Spinal cord (tissue), 10 donors: ENCODE measurements around the gene RTN4RL2. TPM values are rescaled to one million over a fixed set of nuclear protein-coding genes. Genes with fewer than 3 reads are reported as not detected.
A peak's percentile ranks its signal among the peaks of the same experiment; 100 is the strongest.
"Not testable (repeated sequence)": the region's sequence is repeated elsewhere in the genome, so short reads cannot be mapped to it uniquely, and the experiment has no call there.

Experiments used
- DNase-seq, 6 donors: peaks; one replicate each; pipeline versions ENCODE4 v3.0.0 to v3.0.0-alpha.2; 2013 to 2015; ENCODE audit warnings: low spot score in 6 of 6, low read depth in 4 of 6
- H3K27ac ChIP-seq: one replicate; pipeline ENCODE4 v1.5.1; 2013; ENCODE audit warnings: low read depth, low read length, control low read depth
- H3K27me3 ChIP-seq: one replicate; pipeline ENCODE4 v1.6.1; 2013; ENCODE audit warnings: low read length; ENCODE audit not compliant: control insufficient read depth, insufficient read depth
- H3K36me3 ChIP-seq: one replicate; pipeline ENCODE4 v1.6.1; 2013; ENCODE audit warnings: low read length; ENCODE audit not compliant: control insufficient read depth, insufficient read depth
- H3K4me1 ChIP-seq: one replicate; pipeline ENCODE4 v1.6.1; 2013; ENCODE audit warnings: low read length; ENCODE audit not compliant: control insufficient read depth, insufficient read depth
- H3K4me3 ChIP-seq: one replicate; pipeline ENCODE4 v1.5.1; 2013; ENCODE audit warnings: low read depth, low read length, control low read depth
- H3K9me3 ChIP-seq: one replicate; pipeline ENCODE4 v1.6.1; 2013; ENCODE audit warnings: low read length; ENCODE audit not compliant: control insufficient read depth, insufficient read depth
- WGBS: methylation state at CpG from one replicate; pipeline ENCODE4 v1.1.5; 2013; ENCODE audit warnings: missing lambda C conversion rate; ENCODE audit not compliant: insufficient coverage; 5-methylcytosine and 5-hydroxymethylcytosine counted together
- polyA plus RNA-seq, 2 donors: library from polyadenylated mRNA; unstranded; fragments of 120-200 nt; gene quantifications; one replicate each; pipeline ENCODE4 v1.2.1, GENCODE V29; 2013; ENCODE audit not compliant: insufficient read length in 2 of 2
- total RNA-seq, 2 donors: library from RNA; depleted of rRNA in 1 of 2; stranded (reverse); fragments of 120-200 nt in 1 of 2; fragments of >200 nt in 1 of 2; gene quantifications; one replicate each; pipeline versions ENCODE4 v1.2.3 to v1.2.4, GENCODE V29; 2013 to 2014
- donor health status: healthy.

The RTN4RL2 gene
- total and polyA plus RNA-seq, 4 donors: 0.59 to 10.9 (median 2.9) TPM

GRCh38 chr11:57444362-57445121, 15.8 kb upstream of the RTN4RL2 start:
- WGBS: 89% methylated on average over 6 of the region's 9 CpGs
- Histone ChIP-seq H3K4me3 (no peak overlapping the region), H3K9me3 (no peaks in the 10 kb centered on the region), H3K27me3 (no peaks in the 10 kb centered on the region), H3K36me3 (no peaks in the 10 kb centered on the region), H3K4me1 (no peaks in the 10 kb centered on the region), H3K27ac (no peak overlapping the region)
- DNase-seq: no peak

DNA sequence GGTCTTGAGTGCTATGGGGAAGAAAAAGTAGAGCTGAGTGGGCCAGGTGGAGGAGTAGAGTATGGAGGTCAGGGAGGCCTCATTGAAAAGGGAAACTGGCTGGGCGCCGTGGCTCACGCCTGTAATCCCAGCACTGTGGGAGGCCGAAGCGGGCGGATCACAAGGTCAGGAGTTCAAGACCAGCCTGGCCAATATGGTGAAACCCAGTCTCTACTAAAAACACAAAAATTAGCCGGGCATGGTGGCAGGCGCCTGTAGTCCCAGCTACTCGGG, 15.3 kb upstream of the RTN4RL2 start:
- no CpG with 5 or more reads among the region's 9 CpGs for WGBS
- H3K4me3 ChIP-seq, H3K4me1 ChIP-seq, DNase-seq, H3K27ac ChIP-seq, H3K9me3 ChIP-seq, H3K27me3 ChIP-seq, H3K36me3 ChIP-seq: not testable (repeated sequence)

DNA sequence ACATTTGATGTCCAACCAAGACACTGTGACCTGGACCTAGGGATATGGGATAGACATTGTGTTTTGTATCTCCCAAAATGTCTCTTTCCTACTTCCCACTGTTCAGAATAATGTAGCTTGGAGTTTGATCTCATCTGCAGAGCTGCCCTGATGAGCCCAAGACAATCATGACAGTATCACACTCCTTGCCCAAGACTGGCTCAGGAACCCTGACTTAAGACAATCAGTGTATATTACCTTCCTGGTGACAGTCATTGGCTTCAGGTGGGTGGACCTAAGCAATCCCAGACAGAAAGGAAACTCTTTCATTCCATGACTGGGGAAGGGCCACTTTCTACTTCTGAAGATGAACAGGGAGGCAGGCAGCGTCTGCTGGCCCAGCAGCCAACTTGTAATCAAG, 14.3 kb upstream of the RTN4RL2 start:
- 91% methylated on average over 1 of the region's 1 CpG for WGBS
- H3K27me3 ChIP-seq: no peaks in the 10 kb centered on the region
- DNase-seq: no peak

DNA sequence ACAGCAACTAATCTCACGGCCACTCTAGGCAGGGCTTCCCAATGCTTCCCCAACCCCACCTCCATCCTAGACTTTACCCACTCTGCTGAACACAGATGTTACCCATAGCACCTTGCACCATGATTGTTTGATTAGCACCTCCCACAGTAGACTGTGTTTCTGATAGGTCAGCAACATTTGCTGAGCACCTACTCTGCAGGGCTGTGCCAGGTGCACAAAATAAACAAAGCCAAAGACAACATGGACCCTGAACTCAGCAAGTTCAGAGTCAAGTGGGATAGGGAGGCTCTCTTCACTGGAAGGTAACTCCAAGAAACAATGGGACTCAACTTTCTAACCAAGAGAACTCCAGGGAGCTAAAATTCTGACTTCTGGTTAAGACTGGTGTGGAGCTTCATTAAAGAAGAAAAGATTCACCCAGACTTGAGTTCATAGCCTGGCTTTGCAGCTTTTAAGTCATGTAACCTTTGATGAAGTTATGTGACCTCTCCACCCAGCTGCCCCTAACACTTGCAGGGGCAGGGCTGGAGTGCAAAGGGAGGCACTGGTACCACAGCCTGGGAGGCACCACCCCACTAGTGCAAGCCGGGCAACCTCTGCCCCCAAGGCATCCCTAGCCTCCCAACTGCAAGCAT, 6.7 kb upstream of the RTN4RL2 start:
- Histone ChIP-seq H3K4me3 (no peak overlapping the region), H3K4me1 (peaks cover 20% of the 10 kb centered on the region), H3K9me3 (no peaks in the 10 kb centered on the region), H3K36me3 (no peaks in the 10 kb centered on the region), H3K27ac (no peak overlapping the region), H3K27me3 (peaks cover 27% of the 10 kb centered on the region)
- WGBS: 76% methylated on average over 2 of the region's 2 CpGs
- DNase-seq: no peak

More for the DNA sequence above, 14.3 kb upstream of the RTN4RL2 start:
- Histone ChIP-seq H3K27ac (no peak overlapping the region), H3K9me3 (no peaks in the 10 kb centered on the region), H3K4me1 (no peaks in the 10 kb centered on the region), H3K4me3 (no peak overlapping the region), H3K36me3 (no peaks in the 10 kb centered on the region)

DNA sequence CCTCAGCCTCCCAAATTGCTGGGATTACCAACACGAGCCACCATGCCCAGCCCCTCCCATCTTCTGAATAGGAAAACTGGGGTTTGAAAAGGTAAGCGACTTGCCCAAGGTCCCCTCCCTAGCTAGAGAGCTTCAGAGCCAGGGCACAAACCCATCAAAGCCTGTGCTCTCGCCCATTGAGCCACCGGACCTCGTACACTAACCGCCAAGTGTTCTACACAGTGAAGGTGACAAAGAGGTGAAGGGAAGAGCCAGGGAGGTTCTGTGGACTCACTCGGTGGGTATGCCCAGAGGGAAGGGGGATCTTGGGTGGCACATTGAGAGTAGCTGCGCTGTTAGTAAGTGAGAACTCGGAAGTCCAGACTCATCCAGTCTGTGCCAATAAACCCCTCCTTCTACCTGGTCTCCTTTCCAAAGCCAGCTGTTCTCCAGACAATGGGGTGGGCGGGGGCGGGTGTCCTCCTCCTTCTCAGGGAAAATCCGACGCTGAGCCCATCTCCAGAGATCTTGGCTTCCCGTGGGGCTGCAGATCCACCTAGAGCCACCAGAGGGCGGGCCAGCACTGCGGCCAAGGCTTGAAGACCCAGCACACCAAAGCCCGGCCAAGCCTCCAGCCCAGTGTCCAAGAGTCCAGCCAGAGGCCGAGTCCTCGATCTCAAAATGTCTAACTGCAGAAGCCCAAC, 3.2 kb upstream of the RTN4RL2 start:
- H3K27ac ChIP-seq: no peak overlapping the region
- WGBS: 4% methylated on average over 11 of the region's 19 CpGs
- peaks cover 46% of the 10 kb centered on the region for H3K4me1 ChIP-seq
- no peaks in the 10 kb centered on the region for H3K36me3 ChIP-seq
- no peak overlapping the region for H3K4me3 ChIP-seq
- DNase-seq: peak in 5 of 6 donors; percentile 63 to 93 (median 73)
- H3K9me3 ChIP-seq: no peaks in the 10 kb centered on the region
- H3K27me3 ChIP-seq: peaks cover 55% of the 10 kb centered on the region

- 0% methylated on average over 1 of the region's 7 CpGs for WGBS
- Histone ChIP-seq H3K4me3 (no peak overlapping the region), H3K27me3 (peaks cover 55% of the 10 kb centered on the region), H3K36me3 (no peaks in the 10 kb centered on the region), H3K27ac (no peak overlapping the region), H3K9me3 (no peaks in the 10 kb centered on the region), H3K4me1 (peaks cover 49% of the 10 kb centered on the region)
- DNase-seq: no peak
Observed at GRCh38 chr11:57457643-57458023, 2.7 kb upstream of the RTN4RL2 start.

GRCh38 chr11:57458060-57458409, 2.3 kb upstream of the RTN4RL2 start:
- H3K27ac ChIP-seq: no peak overlapping the region
- H3K4me3 ChIP-seq: no peak overlapping the region
- peaks cover 55% of the 10 kb centered on the region for H3K27me3 ChIP-seq
- H3K36me3 ChIP-seq: no peaks in the 10 kb centered on the region
- peaks cover 49% of the 10 kb centered on the region for H3K4me1 ChIP-seq
- WGBS: 0% methylated on average over 12 of the region's 16 CpGs
- H3K9me3 ChIP-seq: no peaks in the 10 kb centered on the region
- no peak for DNase-seq

- Histone ChIP-seq H3K4me1 (peaks cover 54% of the 10 kb centered on the region), H3K36me3 (no peaks in the 10 kb centered on the region), H3K9me3 (no peaks in the 10 kb centered on the region), H3K27ac (no peak overlapping the region), H3K27me3 (peaks cover 54% of the 10 kb centered on the region), H3K4me3 (no peak overlapping the region)
- whole genome bisulfite sequencing: under 1% methylated on average over 27 of the region's 44 CpGs
- DNase-seq: peak in 1 of 6 donors; percentile 93
Observed at GRCh38 chr11:57458410-57459163, 1.7 kb upstream of the RTN4RL2 start.

DNA sequence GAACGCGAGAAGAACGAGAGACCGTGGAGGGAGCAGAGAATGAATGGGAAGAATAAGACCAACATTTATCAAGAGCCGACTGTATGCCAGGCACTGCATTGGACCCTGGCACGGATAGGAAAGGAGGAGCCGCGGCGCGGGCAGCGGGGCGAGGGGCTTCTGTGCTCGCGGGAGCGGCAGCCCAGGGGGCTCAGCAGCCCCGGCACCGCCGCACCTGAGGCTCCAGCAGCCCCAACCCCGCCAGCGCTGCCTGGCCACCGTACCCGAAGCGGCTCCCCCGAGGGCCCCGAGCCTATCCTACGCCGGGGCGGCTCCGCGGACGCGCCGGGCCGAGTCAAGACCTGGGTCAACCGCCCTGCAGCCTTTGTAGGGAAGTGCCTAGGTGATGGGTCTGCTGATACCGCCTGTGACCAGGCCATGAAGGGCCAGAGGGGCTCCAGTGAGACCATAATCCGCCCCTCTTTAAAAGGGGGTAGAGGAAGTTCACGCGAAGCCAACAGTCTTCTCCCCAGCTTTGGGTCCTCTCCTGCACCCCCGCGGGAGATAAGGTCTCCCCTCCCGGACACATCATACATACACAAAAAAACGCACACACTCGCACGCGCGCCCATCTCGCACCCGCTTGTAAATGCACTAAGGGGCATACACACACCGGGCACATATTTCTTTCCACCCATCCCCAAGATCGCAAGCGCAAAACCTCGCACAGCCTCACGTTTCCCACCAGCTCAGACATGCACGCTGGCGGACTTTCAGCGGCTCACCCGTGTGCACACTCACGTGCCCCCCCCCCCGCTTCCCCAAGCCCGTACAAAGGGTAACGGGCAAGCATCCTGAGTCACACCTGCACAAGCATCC, 935 bp upstream of the RTN4RL2 start:
- Histone ChIP-seq H3K27ac (no peak overlapping the region), H3K36me3 (no peaks in the 10 kb centered on the region), H3K27me3 (peaks cover 53% of the 10 kb centered on the region), H3K4me3 (peak overlapping the region; percentile 21), H3K9me3 (no peaks in the 10 kb centered on the region), H3K4me1 (peaks cover 61% of the 10 kb centered on the region)
- peak in 1 of 6 donors; percentile 41 for DNase-seq
- WGBS: under 1% methylated on average over 59 of the region's 62 CpGs
